HG03196 (cell line): ENCODE results near the gene AMOTL1.
"Not testable (repeated sequence)": the region's sequence is repeated elsewhere in the genome, so short reads cannot be mapped to it uniquely, and the experiment has no call there.

ENCODE experiments used
- ATAC-seq: cut with Tn5 transposase; IDR thresholded peaks from one replicate; pipeline ENCODE4 v1.9.1; 2021; ENCODE audit not compliant: unreplicated experiment

Gene AMOTL1

DNA sequence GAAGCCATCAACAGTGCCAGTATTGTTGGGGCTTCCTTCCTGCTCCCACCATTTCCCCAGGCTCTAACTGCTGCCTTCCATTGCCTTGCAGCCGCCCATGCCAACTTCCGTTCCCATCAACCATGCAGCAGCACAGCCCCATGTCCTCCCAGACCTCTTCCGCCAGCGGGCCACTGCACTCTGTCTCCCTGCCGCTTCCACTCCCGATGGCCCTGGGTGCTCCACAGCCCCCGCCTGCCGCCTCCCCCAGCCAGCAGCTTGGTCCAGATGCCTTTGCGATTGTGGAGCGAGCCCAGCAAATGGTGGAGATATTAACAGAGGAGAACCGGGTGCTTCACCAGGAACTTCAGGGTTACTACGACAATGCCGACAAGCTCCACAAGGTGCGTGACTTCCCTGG lies 53.3 kb downstream of the AMOTL1 start:
- no peak for ATAC-seq

DNA sequence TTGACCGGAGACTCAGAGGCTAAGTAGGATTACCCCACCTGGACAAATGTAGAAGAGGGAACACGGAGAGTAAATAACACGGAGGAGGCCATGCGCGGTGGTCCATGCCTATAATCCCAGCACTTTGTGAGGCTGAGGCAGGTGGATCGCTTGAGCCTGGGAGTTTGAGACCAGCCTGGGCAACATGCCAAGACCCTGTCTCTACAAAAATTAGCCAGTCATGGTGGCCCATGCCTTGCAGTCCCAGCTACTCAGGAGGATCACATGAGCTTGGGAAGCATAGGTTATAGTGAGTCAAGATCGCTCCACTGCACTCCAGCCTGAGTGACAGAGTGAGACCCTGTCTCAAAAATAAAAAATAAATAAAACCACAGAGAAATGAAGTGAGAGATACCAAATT lies 53.9 kb downstream of the AMOTL1 start:
- ATAC-seq, result no peak

DNA sequence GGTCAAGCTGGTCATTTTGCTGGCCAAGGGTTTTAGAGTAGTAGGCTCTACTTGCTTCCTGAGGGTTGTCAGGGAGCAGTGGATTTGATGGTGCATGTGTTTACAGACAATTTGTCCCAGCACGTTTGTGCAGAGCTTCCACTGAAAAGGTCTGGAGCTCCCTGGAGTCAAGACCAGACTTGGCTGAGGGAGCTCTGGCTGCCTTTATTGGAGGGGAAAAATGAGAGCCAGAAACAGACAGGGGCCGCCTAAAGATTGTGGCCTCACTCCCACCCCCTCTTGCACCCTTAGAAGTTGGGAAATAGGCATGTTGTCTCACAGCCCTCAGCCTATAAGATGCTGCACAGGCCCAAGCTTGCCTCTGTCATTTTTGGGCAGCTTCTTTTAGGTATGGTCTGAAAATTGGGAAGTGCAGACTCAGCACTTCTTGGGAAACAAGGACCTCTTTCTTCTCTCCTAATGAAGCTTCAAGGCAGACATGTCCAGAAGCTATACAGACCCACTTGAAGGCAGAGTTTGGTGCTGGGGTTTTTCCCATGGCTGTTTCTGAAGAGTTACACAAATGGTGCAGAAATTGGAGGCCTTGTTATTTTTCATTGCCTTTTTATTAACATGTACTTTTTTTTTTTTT lies 55.1 kb downstream of the AMOTL1 start:
- no peak for ATAC-seq

DNA sequence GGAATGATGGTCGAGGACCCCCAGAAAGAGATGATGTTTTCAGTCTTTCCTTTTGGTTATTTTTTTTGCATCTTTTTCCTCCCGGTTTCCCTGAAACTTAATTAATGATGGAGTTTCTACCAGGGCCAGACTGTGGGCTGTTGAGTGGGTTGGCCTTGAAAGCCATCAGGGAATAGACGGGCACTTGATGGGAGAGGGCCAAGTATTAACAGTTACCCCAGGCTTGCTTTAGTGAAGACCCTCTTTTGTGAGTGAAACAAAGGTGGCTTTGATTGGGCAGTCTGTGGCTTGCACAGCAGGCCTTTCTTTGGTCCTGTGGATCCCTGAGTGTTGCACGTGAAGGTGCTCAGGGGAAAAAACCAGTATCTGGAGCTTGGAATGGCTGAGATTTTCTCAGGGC lies 56.9 kb downstream of the AMOTL1 start:
- no peak for ATAC-seq

DNA sequence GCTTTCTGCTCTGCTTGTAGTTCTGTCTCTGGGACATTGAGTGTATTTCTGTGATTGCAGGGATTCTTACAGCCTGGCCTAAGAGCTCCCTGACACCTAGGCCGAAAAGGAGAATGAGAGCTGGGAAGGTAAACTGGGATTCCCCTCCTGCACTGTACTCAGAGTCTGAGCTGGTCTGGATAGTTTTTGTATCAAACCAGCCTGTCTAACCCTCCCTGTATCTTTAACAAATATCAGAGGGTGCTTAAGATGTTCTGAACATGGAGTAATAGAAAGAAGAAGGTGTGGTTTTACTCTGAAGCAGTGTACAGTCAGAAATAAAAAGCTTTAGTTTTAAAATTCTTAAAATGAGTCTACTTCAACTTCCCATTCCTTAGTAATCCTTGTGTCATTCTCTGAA lies 57.3 kb downstream of the AMOTL1 start:
- no peak for ATAC-seq

DNA sequence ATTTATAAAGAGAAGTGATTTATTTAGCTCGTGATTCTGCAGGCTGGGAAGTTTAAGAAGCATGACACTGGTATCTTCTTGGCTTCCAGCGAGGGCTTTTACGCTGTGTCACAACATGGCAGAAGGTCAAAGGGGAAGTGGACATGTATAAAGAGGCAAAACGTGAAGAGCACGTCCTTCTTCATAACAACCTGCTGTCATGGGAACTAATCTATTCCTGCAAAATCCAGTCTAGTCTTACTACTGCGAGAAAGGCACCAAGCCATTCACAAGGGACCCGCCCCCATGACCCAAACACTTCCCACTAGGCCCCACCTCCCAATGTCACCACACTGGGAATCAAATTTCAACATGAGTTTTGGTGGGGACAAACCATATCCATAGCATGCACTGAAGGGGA lies 58.3 kb downstream of the AMOTL1 start:
- no peak for ATAC-seq

DNA sequence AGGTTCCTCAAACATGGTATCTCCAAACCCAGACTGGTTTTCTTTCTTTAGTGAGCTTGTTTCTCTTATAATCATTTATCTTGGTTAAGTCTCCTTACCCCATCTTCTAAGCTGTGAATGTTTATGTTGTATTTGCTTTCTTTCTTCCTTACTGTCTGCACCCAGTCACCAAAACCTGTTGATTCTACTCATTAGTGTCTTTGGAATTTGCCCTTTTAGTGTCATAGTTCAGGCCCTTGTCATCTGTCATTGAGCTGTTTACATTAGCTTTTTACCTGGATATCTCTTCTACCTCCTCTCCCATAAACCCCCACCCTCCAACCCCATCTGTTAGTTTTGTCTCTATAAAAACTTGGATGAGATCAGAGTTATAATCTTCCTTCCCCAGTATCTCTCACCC lies 59.9 kb downstream of the AMOTL1 start:
- ATAC-seq, result no peak

DNA sequence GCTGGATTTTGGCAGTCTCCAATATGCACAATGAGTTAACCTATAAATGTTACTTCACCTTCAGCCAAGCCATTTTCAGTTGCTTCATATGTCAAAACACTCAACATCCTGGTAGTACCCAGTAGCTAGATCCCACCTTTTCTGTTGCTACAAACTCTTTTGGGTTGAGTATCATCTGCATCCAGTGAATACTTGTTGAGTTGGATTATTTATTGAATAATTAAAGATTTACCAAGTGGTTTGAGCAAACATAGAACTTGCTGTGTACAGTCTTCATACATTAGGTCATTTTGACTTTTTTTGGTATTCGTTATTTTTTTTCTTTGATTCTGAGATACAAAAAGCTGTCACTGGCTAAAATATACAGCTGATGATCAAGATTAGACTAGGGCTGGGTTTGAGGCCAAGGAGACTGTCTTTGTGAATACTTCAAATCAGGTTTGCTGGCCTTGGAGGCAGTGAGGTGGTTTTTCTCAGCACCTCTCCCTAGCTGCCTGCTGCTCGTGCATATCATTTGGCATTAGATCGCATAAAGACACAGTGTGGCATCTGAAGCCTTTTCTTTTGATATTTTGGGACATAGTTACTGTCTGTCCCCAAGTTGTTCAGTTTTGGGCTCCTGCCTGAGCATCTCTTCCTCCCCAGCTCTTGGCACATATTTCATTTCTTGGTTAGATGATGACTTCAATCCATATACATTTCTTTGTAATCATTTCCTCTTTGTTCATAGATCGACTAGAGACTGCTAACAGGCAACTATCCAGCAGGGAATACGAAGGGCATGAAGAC lies 62.8 kb downstream of the AMOTL1 start:
- ATAC-seq, result no peak

DNA sequence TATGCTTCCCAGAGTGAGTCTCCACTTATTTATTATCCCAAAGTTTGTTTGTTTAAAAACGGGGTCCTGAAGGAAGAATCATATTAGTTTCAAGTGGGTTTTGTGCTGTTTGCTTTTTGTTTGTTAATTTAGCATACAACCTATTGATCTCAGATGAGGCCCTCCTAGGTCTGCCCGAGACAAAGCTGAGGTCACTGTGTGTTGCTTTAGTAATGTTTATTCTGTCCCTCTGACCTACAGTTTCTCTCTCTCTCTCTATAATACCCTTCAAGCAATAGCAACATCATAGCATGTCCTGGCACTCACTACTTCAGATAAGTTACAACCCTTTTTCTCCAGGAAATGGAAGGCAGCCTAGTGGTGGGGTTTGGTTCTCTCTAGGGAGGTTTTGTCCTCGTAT lies 63.4 kb downstream of the AMOTL1 start:
- ATAC-seq, result no peak

DNA sequence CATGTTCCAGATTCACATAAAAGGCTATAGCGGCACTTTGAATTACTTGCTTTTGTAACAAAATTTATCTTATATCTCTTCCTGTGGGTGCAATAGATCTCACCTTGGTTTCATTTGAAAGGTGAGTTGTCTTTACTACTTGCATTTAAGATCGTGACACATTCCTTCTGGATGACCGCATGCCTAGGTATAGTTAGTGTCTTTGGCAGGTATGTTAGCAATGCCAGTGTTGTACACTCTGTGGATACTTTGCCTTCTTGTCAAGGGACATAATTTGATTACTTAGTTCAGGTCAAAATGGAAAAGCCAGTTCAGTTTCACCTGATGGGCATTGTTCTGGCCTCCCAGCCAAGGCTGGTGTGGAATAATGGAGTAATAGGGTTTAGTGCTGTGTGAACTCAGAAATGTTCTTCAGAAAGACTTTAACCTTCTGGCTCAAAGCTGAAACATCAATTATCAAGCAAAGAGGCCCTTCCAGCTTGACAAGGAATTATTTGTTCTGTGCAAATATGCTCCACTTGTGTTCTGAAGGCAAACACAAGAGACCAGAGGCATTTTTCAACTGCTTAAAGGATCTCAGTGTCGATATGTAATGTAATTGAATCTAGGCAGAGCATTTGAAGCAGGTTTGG lies 64.6 kb downstream of the AMOTL1 start:
- no peak for ATAC-seq

DNA sequence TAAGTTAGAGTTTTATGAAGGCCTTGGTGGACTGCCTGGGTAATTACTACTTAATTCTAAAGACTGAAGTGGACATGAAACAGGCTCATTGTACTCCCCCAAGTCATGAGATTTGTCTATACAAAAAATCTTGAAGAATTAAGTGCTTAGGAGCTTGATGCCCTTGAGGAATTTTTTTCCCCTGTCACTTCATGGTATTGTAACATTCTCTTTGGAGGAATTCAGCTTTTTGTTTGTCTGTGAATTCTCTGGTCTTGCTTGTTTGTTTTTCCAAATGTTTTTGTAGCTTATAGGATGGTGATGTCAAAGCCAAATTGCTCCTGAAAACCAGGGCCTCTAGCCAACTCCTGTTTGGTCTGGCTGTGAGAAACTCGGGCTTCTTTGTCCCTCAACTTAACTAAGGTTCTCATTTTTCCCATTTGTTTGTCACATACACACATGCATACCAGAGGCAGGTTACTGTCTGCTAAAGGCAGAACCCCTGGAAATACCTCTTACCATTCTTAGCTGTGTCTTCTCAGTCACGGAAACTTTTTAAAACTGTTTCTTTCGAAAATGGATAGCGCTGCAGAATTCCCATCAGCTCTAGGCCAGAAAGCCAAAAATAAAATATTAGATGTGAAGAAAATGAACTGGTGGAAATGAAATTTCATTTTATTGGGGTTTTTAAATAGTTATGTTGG lies 66.9 kb downstream of the AMOTL1 start:
- ATAC-seq, result no peak

DNA sequence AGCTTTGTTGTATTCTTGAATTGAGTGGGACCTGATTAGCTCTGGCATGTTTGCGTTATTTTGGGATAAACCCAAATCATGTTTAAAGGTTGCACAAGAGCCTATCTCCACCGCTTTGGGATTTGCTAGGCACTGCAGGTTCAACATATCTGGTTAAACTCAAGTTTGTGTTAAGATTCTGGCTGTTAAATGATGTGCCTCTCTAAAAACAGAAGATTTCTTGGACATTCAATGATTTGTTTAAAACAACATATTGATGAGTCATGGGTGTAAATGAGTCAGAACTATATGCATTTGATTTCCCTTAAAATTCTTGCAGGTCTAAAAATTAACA lies 67.4 kb downstream of the AMOTL1 start:
- ATAC-seq, result no peak

DNA sequence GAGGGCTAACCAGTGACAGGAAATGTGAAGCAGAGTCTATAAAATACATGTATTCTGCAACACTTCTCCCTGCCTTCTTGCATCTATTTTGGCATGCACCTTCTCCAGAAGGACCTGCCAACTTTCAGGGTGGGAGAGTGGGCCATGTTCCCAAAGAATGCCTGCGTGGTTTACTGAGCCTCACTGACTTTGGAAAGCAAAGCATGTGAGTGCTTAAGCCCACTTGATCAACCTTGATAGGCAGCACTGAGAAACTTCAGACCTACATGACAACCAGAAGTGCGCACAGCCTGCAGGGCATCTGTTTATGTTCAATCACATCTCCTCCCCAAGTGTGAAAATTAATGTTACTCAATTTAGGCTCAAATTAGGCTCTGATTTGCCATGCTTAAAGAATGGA lies 69.2 kb downstream of the AMOTL1 start:
- no peak for ATAC-seq

DNA sequence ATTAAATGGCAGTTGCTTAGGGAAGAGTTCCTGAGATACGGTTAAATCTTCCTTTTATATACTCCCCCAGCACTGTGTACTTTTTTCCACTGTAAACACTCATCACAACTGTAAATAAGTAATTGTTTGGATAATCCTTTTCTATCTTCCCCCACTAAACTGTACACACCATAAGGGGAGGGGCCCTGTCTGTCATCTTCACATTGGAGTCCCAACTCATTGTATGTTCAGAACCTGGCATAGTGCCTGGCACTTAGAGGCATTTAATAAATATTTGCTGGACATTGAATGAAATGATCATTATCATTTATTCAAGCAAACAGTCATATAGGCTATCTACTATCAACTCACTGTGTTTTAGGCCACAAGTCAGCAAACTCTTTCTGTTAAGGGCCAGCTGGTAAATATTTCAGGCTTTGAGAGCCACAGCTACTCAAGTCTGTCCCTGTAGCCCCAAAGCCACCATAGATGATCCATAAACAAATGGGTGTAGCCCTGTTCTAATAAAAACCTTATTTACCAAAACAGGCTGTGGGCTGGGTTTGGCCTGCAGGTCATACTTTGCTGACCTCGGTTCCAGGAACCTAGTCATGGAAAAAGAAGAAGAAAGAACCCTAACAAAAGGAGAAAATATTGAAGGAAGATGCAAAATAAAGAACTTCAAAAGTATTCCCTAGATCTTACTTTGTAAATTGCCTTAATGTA lies 70.0 kb downstream of the AMOTL1 start:
- ATAC-seq, result no peak

DNA sequence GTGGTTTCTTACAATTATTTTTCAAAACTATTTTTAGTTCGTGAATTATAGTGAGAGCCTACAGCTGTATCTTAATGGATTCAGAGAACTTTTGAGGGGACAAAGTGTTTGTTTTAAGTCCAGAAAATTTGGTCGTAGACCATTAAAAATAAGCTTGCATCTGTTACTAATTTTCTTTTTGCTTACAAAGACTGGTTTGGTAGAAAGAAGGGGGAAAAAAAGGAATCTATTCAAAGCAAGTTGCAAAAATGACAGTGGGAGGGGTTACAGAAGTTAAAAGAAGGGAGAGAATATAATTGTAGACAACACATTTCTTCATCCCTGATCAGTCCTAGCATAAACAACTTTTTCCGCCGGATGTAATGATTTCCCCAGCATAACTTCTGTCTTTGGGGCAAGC lies 72.1 kb downstream of the AMOTL1 start:
- no peak for ATAC-seq

DNA sequence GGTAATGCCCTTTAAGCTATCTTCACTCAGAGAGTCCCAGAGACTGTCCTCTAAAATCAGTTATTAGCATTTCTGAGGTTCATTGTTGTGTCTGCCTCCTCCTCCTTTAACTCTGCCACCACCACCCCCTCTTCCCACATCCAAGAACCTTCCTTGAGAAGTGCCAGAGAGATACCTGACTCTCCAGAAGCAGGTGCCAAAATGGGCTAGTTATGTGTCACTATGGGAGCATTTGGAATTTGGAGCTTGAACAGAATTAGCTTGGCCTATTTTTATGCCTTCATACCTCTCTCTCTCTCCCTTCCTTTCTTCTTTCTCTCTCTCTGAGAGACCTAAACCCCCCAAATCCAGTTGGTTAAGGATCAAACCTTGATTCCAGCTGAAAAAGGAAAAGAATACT lies 75.9 kb downstream of the AMOTL1 start:
- ATAC-seq, result no peak

DNA sequence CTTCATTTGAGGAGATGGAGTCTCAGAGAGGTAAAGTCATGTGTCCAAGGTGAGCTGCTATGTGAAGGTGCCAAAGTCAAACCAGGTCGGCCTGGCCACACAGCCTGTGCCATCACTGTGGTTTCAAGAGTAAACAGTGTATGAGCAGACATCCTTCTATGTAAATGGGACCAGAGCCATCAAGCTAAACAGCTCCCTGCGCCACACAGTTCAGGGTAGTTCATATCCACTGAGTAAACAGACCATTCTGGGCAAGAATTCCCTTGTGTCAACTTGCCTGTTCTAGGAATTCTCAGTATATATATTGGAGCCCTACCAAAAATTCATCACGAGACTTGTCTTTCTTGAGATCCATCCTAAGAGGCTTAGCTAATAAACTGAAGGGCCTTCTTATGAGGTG lies 77.5 kb downstream of the AMOTL1 start:
- ATAC-seq, result no peak

DNA sequence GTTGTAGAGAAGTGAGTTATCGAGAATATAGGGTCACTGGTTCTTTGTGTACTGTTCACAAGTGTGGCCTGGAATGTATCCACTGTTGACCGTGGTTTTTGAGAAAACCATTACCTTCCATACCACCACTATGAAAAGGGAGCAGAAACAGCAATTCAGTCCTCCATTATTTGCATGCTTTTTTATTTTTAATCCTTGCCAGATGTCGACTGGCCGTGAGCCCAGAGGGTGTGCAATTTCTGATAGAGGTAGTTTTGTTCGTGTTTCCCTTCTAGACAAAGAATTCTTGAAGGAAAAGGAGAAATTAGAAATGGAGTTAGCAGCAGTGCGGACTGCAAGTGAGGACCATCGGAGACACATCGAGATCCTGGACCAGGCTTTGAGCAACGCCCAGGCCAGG lies 81.7 kb downstream of the AMOTL1 start:
- no peak for ATAC-seq

DNA sequence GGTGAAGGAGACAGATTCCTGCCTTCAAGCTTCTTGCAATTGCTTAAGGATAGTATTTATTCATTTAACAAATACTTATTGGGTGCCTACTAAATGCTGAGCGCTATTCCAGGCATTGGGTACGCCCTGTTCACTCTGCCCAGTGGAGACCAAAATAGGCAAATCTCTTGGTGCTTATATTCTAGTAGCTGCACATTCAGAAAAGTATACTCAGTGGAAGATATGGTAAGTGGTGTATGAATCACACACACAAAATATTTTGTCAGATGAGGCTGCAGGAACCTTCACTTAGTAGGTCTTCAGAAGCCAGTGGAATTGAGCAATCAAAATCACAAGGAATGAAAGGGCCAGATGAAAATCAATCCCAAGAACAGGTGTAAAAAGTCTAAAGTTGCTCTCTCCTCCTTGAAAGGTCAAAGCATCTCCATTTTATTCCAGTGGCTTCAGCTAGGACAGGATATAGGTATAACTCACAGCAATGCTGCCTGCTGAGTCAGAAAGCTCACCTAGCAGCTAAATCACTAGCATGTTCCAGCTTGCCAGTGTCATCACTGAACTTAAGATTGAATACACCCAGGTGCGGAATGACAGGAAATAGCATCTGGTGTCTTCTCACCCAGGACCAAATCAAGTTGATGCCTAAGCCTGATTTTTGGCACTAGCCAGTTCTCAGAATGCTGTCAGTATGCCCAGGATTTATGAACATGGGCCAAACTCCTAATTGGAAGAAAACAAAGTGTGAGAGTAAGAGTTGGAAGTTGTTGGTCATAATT lies 83.9 kb downstream of the AMOTL1 start:
- ATAC-seq, result no peak

DNA sequence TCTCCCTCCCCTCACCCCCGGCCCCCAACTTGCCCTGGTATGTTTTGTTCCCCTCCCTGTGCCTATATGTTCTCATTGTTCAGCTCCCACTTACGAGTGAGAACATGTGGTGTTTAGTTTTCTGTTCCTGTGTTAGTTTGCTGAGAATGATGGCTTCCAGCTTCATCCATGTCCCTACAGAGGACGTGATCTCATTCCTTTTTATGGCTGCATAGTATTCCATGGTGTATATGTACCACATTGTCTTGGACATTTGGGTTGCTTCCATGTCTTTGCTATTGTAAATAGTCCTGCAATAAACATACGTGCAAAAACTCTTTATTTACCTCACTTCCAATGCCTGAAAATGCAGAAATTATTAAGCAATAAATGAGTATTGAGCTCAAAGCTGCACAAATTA lies 85.1 kb downstream of the AMOTL1 start:
- not testable (repeated sequence) for ATAC-seq

DNA sequence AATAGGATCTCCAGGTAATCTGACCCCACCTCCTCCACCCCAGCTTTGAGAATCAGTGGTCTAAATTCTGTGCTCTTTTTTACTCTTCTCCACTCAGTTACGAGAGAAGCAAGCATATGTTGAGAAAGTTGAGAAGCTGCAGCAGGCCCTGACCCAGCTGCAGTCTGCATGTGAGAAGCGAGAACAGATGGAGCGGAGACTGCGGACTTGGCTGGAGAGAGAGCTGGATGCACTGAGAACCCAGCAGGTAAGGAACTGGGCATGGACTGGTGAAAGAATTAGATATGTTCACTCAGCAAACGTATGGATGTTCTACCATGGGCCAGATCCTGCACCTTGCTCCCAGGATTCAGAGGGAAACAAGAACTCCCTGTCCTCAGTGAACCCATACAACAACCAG lies 85.7 kb downstream of the AMOTL1 start:
- no peak for ATAC-seq
